GM19023 (cell line): ENCODE data around the gene SFTA2.
"Not testable (repeated sequence)": the region's sequence is repeated elsewhere in the genome, so short reads cannot be mapped to it uniquely, and the experiment has no call there.

Experiments used
- ATAC-seq: cut with Tn5 transposase; IDR thresholded peaks from one replicate; pipeline ENCODE4 v1.9.1; 2021; ENCODE audit warnings: mild to moderate bottlenecking, moderate library complexity; ENCODE audit not compliant: unreplicated experiment

The SFTA2 gene

GRCh38 chr6:30944051-30944450 lies 12.1 kb upstream of the SFTA2 start:
- ATAC-seq, result no peak

DNA sequence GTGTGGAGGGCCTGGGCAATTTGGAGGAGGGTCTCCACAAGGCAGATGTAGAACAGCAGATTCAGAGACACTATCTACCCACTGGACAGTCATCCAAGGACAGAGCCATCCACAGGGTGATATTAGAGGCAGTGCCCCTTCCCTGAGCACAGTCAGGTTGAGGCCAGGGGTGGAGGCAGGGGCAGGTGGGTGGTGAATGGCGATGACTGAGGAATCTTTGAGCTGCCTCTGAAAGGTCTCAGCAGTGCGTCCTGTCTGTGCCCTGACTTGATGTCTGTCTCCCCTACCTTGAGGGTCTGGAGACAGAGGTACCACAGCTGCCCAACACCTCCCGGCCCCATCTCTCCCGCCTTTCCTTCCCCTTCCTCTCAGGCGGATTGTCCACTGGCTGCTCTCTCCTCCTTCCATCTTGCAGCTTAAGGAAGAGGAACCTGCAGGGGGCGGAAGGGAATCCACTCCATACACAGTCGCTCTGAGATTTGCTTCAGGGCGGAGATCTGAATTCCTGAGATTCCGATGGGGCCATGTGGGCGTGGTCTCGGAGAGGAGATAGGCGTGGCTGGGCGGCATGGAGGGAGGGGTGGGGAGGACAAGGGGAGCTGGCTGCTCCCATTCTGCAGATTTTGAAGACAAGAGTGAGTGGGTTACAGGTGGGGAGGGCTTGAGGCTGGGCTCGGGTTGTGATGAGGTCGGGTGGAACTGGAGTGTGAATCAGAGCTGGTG lies 10.5 kb upstream of the SFTA2 start:
- ATAC-seq, result no peak

DNA sequence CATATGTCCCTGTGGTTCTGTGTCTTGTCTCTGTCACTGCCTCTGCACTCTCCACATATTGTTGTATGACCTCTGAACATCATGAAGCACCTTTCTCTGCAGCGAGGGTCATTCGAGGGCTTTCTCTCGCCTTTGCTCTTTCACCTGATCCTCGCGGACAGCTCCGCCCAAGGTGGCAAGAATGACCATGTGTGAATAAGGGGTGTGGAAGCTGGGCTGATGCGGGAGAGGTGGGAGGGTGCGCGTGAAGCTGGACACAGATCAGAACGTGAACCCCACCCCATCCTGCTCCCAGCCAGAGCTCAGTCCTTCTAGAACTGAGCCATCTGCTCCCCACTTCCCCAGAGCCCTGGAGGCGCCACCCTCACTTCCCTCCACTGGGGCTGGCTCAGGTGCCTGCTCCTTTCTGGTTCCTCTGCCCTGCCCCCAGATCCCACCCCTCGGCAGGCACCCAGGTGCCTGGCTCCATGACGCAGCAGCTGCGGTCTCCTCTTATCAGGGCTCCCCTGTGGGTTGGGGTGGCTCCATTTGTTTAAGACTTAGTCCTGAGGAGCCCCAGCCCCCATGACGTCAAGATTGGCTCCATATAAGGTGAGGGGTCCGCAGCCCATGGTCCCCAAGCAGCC lies 8.5 kb upstream of the SFTA2 start, which contains the start of gene MUCL3:
Gene MUCL3, plus strand, starts transcription at position 613 of the 626 bp plus-strand sequence. CDS start 27 bp downstream, outside the sequence.
- ATAC-seq, result no peak

DNA sequence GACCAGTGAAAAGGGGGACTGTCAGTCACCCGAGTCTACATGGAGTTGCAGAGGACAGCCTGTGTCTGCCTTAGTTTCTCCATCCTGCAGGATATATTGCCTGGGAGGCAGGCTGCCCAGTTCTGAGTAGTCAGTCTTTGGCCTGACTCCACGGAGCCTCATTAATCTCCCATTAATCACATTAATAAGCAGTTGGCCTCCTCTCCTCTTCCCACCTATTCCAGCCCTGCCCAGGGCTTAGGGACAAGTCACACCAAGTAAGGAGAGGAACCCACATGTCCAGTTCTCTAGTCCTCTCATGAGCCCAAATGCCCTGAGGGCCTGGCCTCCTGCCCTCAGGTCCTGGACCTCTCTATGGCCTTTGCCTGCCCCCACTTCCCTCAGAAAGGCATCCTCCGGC lies 7.5 kb upstream of the SFTA2 start:
- ATAC-seq, result no peak

DNA sequence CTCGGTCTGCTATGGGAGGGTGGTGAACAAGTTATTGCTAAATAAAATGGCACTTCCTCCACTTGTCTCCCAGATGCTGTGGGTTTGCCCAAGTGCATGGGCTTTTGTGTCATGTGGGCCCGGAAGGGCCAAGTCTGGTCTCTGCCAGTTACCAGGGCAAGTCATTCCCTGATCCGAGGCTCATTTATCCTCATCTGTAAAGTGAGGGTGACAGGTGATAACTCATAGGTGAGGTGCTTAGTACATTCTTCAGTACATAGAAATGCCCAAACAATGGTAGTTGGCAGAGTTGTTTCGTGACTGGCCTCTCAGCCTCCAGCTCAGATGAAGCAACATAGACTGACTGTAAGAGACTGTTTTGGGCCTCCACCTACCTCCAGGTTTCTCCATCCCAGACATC lies 6.8 kb upstream of the SFTA2 start:
- ATAC-seq, result no peak

DNA sequence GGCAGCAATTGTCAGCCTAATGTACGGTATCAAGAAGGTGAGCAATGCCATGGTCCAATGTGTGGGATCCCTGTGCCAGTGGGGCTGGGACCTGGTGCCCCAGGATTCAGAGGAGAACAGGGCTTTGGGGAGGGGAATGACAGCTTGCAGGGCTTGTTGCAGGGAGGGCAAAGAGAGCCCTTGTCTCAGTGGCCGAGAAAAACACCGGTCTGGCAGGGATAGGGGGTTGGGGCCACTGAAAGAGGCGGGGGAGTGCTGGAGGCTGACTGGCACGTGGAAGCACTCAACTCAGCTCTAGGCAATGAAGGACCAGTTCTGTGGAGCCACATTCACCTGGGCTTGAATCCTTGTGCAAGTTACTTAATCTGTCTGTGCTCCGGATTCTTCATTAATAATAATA lies 5.3 kb upstream of the SFTA2 start:
- no peak for ATAC-seq

DNA sequence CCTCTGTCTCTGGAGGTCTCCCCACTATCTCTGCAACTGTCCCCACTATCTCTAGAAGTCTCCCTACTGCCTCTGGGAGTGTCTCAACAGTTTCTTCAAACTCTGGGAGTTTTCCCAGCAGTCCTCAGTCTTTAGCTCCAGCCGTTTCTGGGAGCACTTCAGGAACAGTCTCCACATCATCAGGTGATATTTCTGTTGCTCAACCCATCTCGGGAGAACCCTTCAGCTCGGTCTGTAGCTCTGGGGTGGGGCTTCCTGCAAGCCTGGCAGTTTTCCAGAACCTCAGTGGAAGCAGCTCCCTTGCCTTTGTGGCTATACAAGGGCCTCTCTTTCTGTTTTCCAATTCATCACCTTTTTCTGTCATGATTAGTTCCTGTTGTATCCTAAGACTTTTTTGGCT lies 3.0 kb upstream of the SFTA2 start:
- ATAC-seq, result no peak

GRCh38 chr6:30932665-30933365 lies 845 bp upstream of the SFTA2 start:
- ATAC-seq, result no peak

DNA sequence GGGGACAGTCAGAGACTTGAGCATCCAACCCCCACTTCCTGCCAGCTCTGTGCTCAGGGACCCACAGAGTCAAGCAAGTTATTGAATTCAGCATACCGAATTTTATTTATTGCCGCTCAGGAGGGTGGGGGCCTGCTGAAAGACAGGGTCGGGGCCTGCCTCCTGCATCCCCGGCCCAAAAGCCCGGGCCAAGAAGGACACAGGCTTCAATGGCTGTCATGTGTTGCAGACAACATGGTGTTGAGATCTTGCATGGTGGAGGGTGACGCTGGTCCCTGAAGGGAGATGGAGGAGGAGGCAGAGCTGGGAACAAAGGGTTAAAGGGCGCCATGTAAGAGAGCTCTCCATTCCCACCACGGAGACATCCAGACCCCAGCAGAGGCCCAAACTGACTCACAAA lies 698 bp downstream of the SFTA2 start:
- no peak for ATAC-seq

DNA sequence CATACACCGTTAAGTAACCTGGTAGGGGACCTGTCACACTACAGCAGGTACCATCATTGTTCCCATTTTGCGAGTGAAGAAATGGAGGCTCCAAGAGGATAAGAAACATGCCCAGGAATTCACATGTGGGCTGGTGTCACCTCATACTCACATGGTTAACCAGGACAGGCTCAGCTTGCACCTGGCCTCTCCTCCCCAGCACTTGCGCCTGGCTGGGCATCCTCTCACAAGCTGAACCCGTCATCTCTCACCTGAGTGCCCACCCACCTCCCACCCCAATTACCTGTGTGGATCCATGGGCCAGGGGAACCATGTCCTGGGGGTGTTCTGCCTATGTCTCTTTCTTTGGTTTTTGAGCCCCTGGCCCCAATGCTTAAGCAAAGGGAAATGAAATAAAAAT lies 1.5 kb downstream of the SFTA2 start:
- ATAC-seq, result no peak

GRCh38 chr6:30928677-30929076 lies 3.3 kb downstream of the SFTA2 start:
- ATAC-seq, result no peak

DNA sequence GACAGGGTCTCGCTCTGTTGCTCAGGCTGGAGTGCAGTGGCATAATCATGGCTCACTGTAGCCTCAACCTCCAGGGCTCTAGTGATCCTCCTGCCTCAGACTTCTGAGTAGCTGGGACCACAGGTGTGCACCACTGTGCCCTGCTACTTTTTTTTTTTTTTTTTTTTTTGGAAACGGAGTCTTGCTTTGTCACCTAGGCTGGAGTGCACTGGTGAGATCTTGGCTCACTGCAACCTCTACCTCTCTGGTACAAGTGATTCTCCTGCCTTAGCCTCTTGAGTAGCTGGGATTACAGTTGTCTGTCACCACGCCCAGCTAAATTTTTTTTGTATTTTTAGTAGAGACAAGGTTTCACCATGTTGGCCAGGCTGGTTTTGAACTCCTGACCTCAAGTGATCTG lies 4.9 kb downstream of the SFTA2 start:
- not testable (repeated sequence) for ATAC-seq

DNA sequence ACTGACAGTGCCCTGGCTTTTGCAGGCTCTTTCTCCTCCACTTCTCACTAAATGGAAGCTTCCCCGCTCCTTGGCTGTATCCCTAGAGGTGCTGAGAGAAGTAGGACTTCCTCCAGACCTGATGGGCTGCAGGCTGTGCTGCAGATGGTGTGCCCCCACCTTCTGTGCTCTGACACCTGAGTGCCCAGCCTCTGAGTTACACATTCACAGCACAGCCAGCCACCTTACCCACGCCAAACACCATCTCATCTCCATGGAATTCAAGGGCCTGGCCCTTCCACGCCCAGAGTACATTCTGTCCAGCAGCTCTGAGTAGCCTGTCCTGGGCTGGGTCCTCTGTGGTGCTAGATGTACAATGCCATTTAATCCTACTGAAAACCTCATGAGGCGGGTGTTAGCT lies 5.3 kb downstream of the SFTA2 start:
- ATAC-seq, result no peak

DNA sequence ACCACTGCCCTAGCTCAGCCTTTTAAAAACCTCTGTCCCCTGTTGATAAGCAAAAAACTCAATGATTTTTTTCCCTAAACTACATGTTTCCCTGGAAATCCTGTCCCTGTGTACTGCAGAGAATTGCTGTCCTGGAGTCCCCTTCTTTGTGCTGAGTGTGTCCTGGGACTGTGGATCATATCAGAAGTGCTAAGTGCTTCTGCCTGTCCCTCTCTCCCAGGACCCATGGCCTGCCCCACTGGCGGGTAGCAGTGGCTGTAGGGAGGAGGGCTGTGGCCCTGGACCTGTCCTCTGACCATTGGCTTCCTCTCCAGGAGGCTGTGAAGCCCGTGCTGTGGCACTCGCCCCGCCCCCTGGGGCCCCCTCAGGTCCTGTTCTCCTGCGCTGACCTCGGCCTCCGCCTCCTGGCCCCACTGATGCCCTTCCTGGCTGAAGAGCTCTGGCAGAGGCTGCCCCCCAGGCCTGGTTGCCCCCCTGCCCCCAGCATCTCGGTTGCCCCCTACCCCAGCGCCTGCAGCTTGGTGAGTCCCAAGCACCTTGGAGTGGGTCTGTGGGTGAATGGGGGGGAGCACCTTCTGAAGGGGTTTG lies 7.8 kb downstream of the SFTA2 start:
- ATAC-seq, result not testable (repeated sequence)

- no peak for ATAC-seq
Measured at GRCh38 chr6:30922447-30922852, 9.5 kb downstream of the SFTA2 start.

GRCh38 chr6:30918670-30919069 lies 13.3 kb downstream of the SFTA2 start:
- ATAC-seq, result no peak

- no peak for ATAC-seq
Measured at GRCh38 chr6:30917487-30917886, 14.5 kb downstream of the SFTA2 start.

DNA sequence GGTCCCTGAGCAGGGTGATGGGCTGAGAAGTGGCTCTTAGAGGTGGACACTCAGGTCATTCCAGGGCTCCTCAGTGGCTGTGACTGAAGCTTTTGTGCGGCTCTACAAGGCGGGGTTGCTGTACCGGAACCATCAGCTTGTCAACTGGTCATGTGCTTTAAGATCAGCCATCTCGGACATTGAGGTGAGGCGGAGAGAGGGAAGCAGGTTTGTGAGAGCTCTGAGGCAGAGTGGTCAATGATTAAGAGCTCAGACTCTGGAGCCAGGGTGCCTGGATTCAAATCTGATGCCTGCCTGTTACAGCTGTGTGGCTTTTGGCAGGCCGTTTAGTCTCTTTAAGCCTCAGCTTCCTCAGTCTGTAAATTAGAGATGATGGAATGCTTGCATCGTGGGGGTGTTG lies 14.9 kb downstream of the SFTA2 start:
- no peak for ATAC-seq

DNA sequence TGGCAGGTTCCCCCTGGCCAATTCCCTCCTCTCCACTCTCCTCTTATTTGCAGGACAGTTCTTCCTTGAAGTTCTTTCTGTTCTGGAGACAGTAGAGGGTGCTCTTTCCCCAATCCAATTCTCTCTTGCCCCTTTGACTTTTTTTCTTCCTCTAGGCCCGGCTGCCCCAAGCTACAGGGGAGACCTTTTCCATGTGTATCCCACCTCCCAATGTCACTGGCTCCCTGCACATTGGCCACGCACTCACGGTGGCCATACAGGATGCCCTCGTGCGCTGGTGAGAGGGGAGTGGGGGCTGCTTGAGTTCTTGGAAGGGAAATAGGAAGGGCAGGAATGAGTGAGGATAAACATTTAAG lies 16.4 kb downstream of the SFTA2 start:
- ATAC-seq, result no peak

- ATAC-seq, result no peak
Measured at GRCh38 chr6:30914854-30915590, 16.9 kb downstream of the SFTA2 start.
